GM10266 (cell line): ENCODE data around the gene MKRN2.

Experiments used
- DNase-seq: peaks from one replicate; pipeline ENCODE4 v3.0.0; 2012; ENCODE audit errors: extremely low spot score
- CTCF ChIP-seq: IDR thresholded peaks from 2 replicates; pipeline ENCODE4 v1.5.1; 2012; ENCODE audit warnings: mild to moderate bottlenecking, low read depth; ENCODE audit not compliant: control insufficient read depth, insufficient read depth; ENCODE audit errors: missing control alignments

MKRN2 gene

DNA sequence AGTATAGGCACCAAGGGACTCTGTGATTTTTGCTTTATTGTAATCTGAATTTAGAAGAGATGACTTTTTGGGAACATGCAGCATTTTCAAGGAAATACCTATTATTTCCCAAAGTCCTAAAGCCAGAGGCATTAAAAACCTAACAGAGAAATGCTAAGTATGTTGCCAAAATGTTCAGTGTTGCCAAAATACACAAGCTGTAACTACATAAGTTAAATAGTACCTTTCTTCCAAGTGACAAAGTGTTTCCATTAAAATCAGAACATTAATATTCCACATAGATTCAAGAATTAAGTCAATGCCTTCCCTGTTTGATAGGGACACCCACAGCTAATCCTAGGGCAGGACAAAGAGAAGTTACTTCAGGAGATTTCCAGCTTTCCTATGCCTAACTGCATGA, 42.0 kb downstream of the MKRN2 start:
- no peak for TF ChIP-seq CTCF
- DNase-seq = no peak

GRCh38 chr3:12601072-12601471, 44.2 kb downstream of the MKRN2 start:
- TF ChIP-seq CTCF = peak; percentile 27
- no peak for DNase-seq

DNA sequence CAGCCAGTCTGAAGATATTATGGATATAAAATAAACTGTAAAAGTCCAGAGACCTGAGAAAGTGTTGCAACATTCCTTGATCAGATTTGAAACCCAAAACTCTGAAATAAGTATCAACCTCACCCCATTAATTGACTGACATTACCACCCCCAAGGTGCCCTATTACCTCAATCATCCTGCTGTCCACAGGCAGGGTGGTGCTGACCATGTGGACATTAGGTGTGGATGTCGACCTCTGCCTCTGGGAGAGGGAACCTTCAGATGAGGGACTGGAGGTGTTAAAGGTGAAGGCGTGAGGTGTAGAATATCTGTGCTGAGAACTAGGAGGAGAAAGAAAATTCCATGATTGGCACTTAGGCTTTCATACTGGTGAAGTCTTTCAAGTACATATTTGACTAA, 47.1 kb downstream of the MKRN2 start:
- no peak for DNase-seq
- TF ChIP-seq CTCF = no peak

- no peak for TF ChIP-seq CTCF
- no peak for DNase-seq
These were observed 51.5 kb downstream of the MKRN2 start for GRCh38 chr3:12608376-12608775.

GRCh38 chr3:12611117-12611516, 54.2 kb downstream of the MKRN2 start:
- no peak for TF ChIP-seq CTCF
- DNase-seq = no peak

DNA sequence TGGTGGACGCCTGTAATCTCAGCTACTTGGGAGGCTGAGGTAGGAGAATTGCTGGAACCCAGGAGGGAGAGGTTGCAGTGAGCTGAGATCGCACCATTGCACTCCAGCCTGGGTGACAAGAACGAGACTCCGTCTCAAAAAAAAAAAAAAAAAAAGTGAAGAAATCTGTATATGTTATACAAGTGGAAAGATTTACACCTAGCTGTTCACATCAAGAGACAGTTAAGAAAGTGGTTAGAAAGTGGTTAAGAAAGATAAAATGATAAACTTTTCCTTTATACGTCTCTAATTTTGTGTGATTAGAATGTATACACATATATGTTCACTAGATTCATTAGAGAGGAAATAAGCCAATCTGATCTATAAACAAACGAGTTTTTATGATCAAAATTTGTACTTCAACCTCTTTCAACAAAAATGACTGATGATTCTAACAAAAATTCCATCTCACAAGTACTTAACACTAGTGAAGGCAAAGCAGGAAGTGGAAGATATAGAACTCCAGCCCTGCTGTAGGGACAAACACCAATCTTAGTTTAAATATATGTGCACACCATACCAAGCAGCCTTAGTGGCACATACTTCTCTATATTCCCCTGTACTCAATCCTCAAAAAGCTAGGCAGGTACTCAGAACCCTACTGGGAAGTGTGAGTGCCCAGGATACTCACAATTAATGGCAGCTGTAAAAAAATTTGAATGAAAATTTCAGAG, 55.8 kb downstream of the MKRN2 start:
- no peak for TF ChIP-seq CTCF
- DNase-seq = no peak

DNA sequence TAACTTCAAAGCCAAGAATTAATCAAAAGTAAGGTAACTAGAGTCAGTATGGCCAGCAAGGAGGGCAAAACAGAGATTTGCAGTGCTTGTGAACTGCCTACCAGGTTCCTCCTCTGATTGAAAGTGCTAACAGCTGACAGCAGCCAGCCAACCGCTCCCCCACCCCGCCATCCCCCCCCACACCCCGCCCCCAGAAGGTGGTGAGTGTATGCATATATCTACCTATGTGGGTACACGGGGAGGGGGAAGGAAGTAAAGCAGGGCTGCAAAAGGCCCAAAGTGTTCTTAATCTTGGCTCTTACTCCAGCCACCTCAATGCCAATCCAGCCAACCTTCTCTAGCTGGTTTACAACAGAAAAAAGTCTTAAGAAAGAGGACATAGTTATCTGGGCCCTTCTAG, 56.4 kb downstream of the MKRN2 start:
- no peak for DNase-seq
- no peak for TF ChIP-seq CTCF
